Measurements from ENCODE around the gene ELOVL4. TPM values are rescaled to one million over a fixed set of nuclear protein-coding genes. Genes with fewer than 3 reads are reported as not detected.

Gene ELOVL4
- total and polyA plus RNA-seq, 2 experiments from 2014 or later, result 4.7 to 6.5 TPM

GRCh38 chr6:79971193-79971592 lies 23.8 kb upstream of the ELOVL4 start:
- Histone ChIP-seq H3K27me3 (no peaks in the 10 kb centered on the region), H3K36me3 (replicated peaks; ENCODE audit: insufficient read depth, low read depth) (no peaks in the 10 kb centered on the region), H3K4me2 (no peak overlapping the region), H3K79me2 (no peaks in the 10 kb centered on the region), H3K9me2 (replicated peaks; ENCODE audit: insufficient read depth) (no peaks in the 10 kb centered on the region), H4K20me1 (ENCODE audit: insufficient read depth, poor library complexity, severe bottlenecking) (no peaks in the 10 kb centered on the region), H3K27ac (no peak overlapping the region), H2AFZ (no peak overlapping the region), H3K9me3 (ENCODE audit: low read depth) (no peaks in the 10 kb centered on the region), H3K4me3 (no peak overlapping the region), H3K4me1 (ENCODE audit: insufficient read depth) (no peaks in the 10 kb centered on the region)
- DNase-seq (ENCODE audit: low spot score), result no peak
- TF ChIP-seq EZH2phosphoT487 (IDR thresholded peaks at IDR 0.05; ENCODE audit: low read depth, severe bottlenecking, unreplicated experiment) (no peak), EZH2 (IDR thresholded peaks at IDR 0.05; ENCODE audit: borderline replicate concordance) (no peak), CTCF (IDR thresholded peaks at IDR 0.05; ENCODE audit: poor library complexity) (no peak)

- 91% methylated on average over 5 of the region's 5 CpGs for WGBS (ENCODE audit: low lambda C conversion rate, missing lambda C conversion rate)
- Histone ChIP-seq H4K20me1 (ENCODE audit: insufficient read depth, poor library complexity, severe bottlenecking) (no peaks in the 10 kb centered on the region), H3K4me2 (no peak overlapping the region), H3K9me2 (replicated peaks; ENCODE audit: insufficient read depth) (no peaks in the 10 kb centered on the region), H3K4me3 (no peak overlapping the region), H3K27ac (no peak overlapping the region), H3K27me3 (no peaks in the 10 kb centered on the region), H3K79me2 (no peaks in the 10 kb centered on the region), H3K9me3 (ENCODE audit: low read depth) (no peaks in the 10 kb centered on the region), H2AFZ (no peak overlapping the region), H3K36me3 (replicated peaks; ENCODE audit: insufficient read depth, low read depth) (no peaks in the 10 kb centered on the region), H3K4me1 (ENCODE audit: insufficient read depth) (no peaks in the 10 kb centered on the region)
- no peak for TF ChIP-seq CTCF (IDR thresholded peaks at IDR 0.05; ENCODE audit: poor library complexity)
- TF ChIP-seq EZH2 (IDR thresholded peaks at IDR 0.05; ENCODE audit: borderline replicate concordance), result no peak
- TF ChIP-seq EZH2phosphoT487 (IDR thresholded peaks at IDR 0.05; ENCODE audit: low read depth, severe bottlenecking, unreplicated experiment), result no peak
- DNase-seq (ENCODE audit: low spot score), result no peak
These were observed 22.4 kb upstream of the ELOVL4 start for GRCh38 chr6:79969784-79970183.

GRCh38 chr6:79967178-79967577 lies 19.8 kb upstream of the ELOVL4 start:
- TF ChIP-seq EZH2 (IDR thresholded peaks at IDR 0.05; ENCODE audit: borderline replicate concordance) (no peak), EZH2phosphoT487 (IDR thresholded peaks at IDR 0.05; ENCODE audit: low read depth, severe bottlenecking, unreplicated experiment) (no peak), CTCF (IDR thresholded peaks at IDR 0.05; ENCODE audit: poor library complexity) (no peak)
- Histone ChIP-seq H3K9me3 (ENCODE audit: low read depth) (no peaks in the 10 kb centered on the region), H3K4me3 (no peak overlapping the region), H3K36me3 (replicated peaks; ENCODE audit: insufficient read depth, low read depth) (no peaks in the 10 kb centered on the region), H3K79me2 (no peaks in the 10 kb centered on the region), H3K9me2 (replicated peaks; ENCODE audit: insufficient read depth) (no peaks in the 10 kb centered on the region), H3K27ac (no peak overlapping the region), H2AFZ (no peak overlapping the region), H3K4me2 (no peak overlapping the region), H3K4me1 (ENCODE audit: insufficient read depth) (no peaks in the 10 kb centered on the region), H3K27me3 (no peaks in the 10 kb centered on the region), H4K20me1 (ENCODE audit: insufficient read depth, poor library complexity, severe bottlenecking) (no peaks in the 10 kb centered on the region)
- DNase-seq (ENCODE audit: low spot score), result no peak

- Histone ChIP-seq H3K27me3 (no peaks in the 10 kb centered on the region), H3K4me1 (ENCODE audit: insufficient read depth) (no peaks in the 10 kb centered on the region), H3K36me3 (replicated peaks; ENCODE audit: insufficient read depth, low read depth) (no peaks in the 10 kb centered on the region), H3K27ac (no peak overlapping the region), H3K9me2 (replicated peaks; ENCODE audit: insufficient read depth) (no peaks in the 10 kb centered on the region), H3K79me2 (no peaks in the 10 kb centered on the region), H3K4me3 (no peak overlapping the region), H3K4me2 (no peak overlapping the region), H4K20me1 (ENCODE audit: insufficient read depth, poor library complexity, severe bottlenecking) (no peaks in the 10 kb centered on the region), H3K9me3 (ENCODE audit: low read depth) (no peaks in the 10 kb centered on the region), H2AFZ (no peak overlapping the region)
- WGBS (ENCODE audit: low lambda C conversion rate, missing lambda C conversion rate), result 88% methylated on average over 3 of the region's 3 CpGs
- no peak for TF ChIP-seq EZH2phosphoT487 (IDR thresholded peaks at IDR 0.05; ENCODE audit: low read depth, severe bottlenecking, unreplicated experiment)
- no peak for DNase-seq (ENCODE audit: low spot score)
These were observed 17.3 kb upstream of the ELOVL4 start for GRCh38 chr6:79964607-79965081.

Data from hepatocyte (in vitro differentiated cells).